ENCODE data around the gene HOGA1.

HOGA1 gene

DNA sequence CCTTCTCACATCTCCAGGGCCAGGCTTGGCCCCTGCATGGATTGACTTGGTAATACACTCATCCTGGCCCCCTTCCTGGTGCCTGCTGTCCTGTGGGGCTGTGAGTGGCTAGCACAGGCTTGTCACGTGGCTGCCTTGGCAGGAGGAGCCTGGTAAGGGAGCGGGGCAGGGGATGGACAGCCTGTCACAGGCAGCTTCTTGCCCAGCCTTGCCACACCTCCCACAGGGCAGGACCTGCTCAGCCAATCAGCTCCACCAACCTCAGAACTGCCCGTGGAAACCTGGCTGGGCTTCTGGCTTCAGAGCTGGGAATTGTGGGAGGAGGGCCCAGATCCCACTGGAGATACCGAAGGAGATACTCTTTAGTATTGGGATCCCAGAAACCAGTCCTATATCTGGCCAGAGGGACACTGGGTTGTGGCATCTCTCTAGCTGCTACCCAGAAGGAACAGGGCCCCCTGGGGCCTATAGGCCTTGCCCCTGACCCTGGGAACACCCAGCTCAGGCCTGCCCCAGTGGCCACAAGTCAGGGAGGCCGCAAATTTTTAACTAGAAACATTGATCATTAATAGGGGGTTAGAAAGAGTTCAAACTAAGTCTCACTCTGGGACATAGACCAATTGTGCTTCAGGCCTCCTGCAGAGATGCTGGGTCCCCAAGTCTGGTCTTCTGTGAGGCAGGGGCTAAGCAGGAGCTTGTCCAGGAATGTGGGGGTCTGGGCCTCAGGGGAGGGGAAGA lies at the start of gene HOGA1:
HOGA1 (plus strand) TSS at position 330 of the 738 bp plus-strand sequence; CDS start at position 645, 315 bp downstream.
- no peak for ATAC-seq (replicated peaks; ENCODE audit: extremely low read depth, poor library complexity, severe bottlenecking)
- DNase-seq (ENCODE audit: low spot score in 2 of 2), result no peak
- peaks cover 2% of the 10 kb centered on the region for H3K36me3 Mint-ChIP-seq (ENCODE audit: insufficient read depth)
- no peak within 1 kb of the TSS for H3K27ac Mint-ChIP-seq (ENCODE audit: low read depth)
- H3K9me3 Mint-ChIP-seq, result no peaks in the 10 kb centered on the region
- no peak within 1 kb of the TSS for H3K4me3 Mint-ChIP-seq
- no peaks in the 10 kb centered on the region for H3K27me3 Mint-ChIP-seq
- H3K4me1 Mint-ChIP-seq, result peaks cover 6% of the 10 kb centered on the region

DNA sequence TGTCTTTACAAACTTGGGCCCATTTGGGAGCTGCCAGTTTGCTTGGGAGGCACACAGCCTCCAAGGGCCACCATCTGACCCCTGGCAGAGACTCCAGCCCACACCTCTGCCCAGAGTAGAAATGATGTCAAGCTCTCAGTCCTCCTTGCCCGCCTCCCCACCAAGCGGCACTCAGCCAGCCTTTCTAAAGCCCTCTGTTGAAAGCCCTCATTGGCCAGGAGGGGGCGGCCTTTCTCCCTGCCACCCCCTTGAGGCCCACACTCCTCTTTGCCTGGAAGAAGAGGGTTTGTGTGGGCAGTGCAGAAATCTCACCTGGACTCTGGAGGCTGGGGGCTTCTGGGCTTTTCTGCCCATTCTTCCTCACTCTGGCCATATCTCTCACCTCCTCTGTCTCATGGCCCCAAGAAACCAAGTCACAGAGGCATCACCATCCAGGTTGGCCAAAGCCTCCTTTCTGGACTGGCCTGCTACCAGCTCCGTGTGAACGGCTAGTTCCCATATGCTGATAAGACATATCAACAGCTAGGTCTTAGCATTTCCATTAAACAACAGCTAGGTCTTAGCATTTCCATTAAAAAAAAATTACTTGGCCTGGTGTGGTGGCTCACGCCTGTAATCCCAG lies 49.3 kb upstream of the HOGA1 start:
- no peak for DNase-seq (ENCODE audit: low spot score in 2 of 2)
- Mint-ChIP-seq H3K36me3 (ENCODE audit: insufficient read depth) (peaks cover 2% of the 10 kb centered on the region), H3K27ac (ENCODE audit: low read depth) (no peak overlapping the region), H3K27me3 (no peaks in the 10 kb centered on the region), H3K4me3 (no peak overlapping the region), H3K9me3 (no peaks in the 10 kb centered on the region), H3K4me1 (no peaks in the 10 kb centered on the region)
- no peak for ATAC-seq (replicated peaks; ENCODE audit: extremely low read depth, poor library complexity, severe bottlenecking)

DNA sequence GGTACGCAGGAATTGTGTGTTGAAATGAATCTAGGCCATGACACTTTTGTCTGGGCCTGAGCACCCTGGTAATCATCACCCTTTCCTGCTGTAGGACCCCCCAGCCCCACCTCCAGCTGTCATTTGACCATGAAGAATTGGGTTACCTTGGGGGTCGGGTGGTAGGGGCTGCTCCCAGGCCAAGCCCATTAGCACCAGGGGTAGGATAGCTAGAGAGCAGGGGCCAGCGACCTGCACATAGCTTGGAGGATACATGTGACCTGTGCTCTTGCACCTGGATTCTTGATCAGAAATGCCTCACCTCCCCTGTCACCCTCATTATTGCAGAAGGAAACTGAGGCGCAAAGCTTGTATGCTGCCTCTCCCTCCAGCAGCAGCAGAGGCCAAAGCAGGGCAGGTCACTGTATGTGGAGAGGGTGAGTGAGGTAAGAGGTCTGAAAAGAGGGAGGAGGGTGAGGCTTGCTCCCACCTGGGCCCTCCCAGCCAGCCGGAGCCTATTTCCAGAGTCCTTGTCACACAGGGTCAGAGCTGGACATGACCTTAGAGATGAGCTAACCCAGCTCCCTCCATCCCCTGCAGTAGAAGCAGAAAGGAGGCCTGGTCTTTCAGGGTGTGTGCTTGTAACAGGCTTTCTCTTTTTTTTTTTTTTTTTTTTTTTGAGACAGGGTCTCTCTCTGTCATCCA lies 46.9 kb upstream of the HOGA1 start:
- no peaks in the 10 kb centered on the region for H3K4me1 Mint-ChIP-seq
- H3K36me3 Mint-ChIP-seq (ENCODE audit: insufficient read depth), result peaks cover 2% of the 10 kb centered on the region
- no peak overlapping the region for H3K27ac Mint-ChIP-seq (ENCODE audit: low read depth)
- no peak overlapping the region for H3K4me3 Mint-ChIP-seq
- no peak for ATAC-seq (replicated peaks; ENCODE audit: extremely low read depth, poor library complexity, severe bottlenecking)
- H3K27me3 Mint-ChIP-seq, result no peaks in the 10 kb centered on the region
- DNase-seq (ENCODE audit: low spot score in 2 of 2), result no peak
- H3K9me3 Mint-ChIP-seq, result no peaks in the 10 kb centered on the region

DNA sequence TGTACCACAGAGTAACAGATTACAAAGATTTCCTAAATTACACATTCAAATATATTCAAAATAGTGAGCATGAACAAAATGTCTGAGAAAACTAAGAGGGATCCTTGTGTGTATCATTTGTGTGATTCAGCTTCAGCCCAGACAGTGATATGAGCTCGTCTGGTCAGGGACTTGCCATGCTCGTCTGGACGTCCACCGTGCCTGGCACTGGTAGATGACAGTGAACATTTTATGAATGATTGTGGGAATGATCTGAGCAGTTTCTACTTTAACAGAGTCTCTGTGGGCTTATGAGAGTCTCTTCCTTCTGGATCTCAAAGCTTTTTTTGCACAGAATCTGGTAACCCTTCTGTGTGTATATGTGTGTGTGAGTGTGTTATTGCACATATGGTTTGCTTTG lies 45.8 kb upstream of the HOGA1 start:
- H3K4me3 Mint-ChIP-seq, result no peak overlapping the region
- H3K27me3 Mint-ChIP-seq, result no peaks in the 10 kb centered on the region
- no peaks in the 10 kb centered on the region for H3K4me1 Mint-ChIP-seq
- no peak for ATAC-seq (replicated peaks; ENCODE audit: extremely low read depth, poor library complexity, severe bottlenecking)
- H3K9me3 Mint-ChIP-seq, result no peaks in the 10 kb centered on the region
- no peak overlapping the region for H3K27ac Mint-ChIP-seq (ENCODE audit: low read depth)
- DNase-seq (ENCODE audit: low spot score in 2 of 2), result no peak
- H3K36me3 Mint-ChIP-seq (ENCODE audit: insufficient read depth), result peaks cover 2% of the 10 kb centered on the region

DNA sequence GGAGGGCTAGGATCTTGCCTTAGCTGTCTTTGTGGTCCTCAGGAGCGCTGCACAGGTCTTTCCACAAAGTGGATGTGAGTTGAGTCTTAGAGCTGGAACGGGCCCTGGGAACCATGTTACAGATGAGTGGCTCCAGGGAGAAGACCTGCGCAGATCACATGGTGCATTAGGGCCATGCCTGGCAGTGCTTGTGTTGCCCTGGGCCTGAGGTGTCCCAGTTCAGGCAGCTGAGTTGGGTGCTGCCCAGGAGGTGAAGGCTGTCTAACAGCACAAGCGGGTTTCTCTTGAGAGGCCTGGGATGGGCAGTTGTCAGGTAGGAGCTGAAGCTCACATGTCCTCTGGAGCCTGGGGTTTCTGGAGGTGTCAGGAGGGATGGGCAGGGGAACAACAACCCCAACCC lies 45.4 kb upstream of the HOGA1 start:
- peaks cover 2% of the 10 kb centered on the region for H3K36me3 Mint-ChIP-seq (ENCODE audit: insufficient read depth)
- no peak overlapping the region for H3K27ac Mint-ChIP-seq (ENCODE audit: low read depth)
- H3K9me3 Mint-ChIP-seq, result no peaks in the 10 kb centered on the region
- no peak overlapping the region for H3K4me3 Mint-ChIP-seq
- no peak for DNase-seq (ENCODE audit: low spot score in 2 of 2)
- no peaks in the 10 kb centered on the region for H3K4me1 Mint-ChIP-seq
- no peak for ATAC-seq (replicated peaks; ENCODE audit: extremely low read depth, poor library complexity, severe bottlenecking)
- no peaks in the 10 kb centered on the region for H3K27me3 Mint-ChIP-seq

DNA sequence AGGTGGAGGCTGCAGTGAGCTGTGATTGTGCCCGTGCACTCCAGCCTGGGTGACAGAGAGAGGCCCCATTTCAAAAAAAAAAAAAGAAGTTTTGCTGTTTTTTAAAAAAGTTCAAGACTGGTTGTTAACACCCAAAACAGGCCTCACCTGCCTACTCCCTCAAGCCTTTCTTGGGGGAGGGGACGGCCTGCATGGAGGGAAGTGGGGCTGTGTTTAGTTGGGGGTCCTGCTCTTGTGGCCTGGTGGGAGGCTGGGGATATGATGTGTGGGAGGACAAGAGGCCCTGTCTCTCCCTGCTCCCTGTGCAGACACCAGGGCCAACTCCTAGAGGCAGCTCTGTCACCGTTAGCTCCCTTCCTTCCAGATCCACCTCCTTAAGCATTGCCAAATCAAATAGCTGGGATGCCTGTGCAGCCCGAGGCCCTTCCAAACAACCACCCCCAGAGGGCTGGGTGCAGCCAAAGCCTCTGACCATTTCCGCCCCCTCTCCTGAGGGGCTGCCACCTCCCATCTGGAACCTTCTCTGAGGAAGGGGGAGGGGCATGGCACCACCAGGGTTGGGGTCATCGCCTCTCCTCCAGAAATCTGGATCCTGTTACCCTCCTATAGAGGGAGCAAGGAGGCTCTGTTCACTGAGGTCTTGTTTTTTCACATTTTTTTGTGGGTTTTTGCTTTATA lies 44.5 kb upstream of the HOGA1 start:
- no peak overlapping the region for H3K4me3 Mint-ChIP-seq
- no peaks in the 10 kb centered on the region for H3K9me3 Mint-ChIP-seq
- H3K27me3 Mint-ChIP-seq, result no peaks in the 10 kb centered on the region
- peaks cover 2% of the 10 kb centered on the region for H3K36me3 Mint-ChIP-seq (ENCODE audit: insufficient read depth)
- H3K27ac Mint-ChIP-seq (ENCODE audit: low read depth), result no peak overlapping the region
- ATAC-seq (replicated peaks; ENCODE audit: extremely low read depth, poor library complexity, severe bottlenecking) (no peak), DNase-seq (ENCODE audit: low spot score in 2 of 2) (no peak)
- H3K4me1 Mint-ChIP-seq, result no peaks in the 10 kb centered on the region

DNA sequence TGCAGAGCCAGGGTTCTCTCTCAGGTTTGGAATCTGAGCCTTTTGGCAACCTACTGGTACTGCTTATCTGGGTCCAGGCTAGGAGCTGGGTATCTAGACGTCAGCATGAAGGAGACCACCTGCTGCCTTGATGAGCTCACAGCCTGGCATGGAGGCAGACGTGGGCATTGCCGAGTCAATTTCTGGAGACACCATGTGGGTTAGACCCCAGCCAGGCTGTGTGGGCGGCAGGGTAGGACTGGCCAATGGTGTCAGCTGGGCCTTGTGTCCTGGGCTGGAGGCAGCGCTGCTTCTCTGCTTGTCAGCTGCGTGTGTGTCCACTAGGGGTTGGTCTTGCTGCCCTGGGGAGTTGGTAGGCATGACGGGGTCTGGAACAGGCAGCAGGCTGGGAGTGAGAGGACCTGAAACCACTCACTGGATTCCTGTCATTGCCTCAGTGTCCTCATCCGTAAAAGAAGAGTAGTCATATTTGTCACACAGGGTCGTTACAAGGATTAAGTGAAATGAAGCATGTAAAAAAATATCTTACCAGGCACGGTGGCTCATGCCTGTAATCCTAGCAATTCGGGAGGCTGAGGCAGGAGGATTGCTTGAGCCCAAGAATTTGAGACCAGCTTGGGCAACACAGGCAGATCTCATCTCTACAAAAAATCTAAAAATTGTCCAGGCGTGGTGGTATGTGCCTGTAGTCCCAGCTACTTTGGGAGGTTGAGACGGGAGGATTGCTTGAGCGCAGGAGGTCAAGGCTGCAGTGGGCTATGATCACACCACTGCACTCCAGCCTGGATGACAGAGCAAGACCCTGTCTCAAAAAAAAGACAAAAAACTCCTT lies 43.3 kb upstream of the HOGA1 start:
- Mint-ChIP-seq H3K9me3 (no peaks in the 10 kb centered on the region), H3K36me3 (ENCODE audit: insufficient read depth) (peaks cover 2% of the 10 kb centered on the region), H3K4me3 (no peak overlapping the region), H3K27ac (ENCODE audit: low read depth) (no peak overlapping the region), H3K4me1 (no peaks in the 10 kb centered on the region), H3K27me3 (no peaks in the 10 kb centered on the region)
- DNase-seq (ENCODE audit: low spot score in 2 of 2), result no peak
- no peak for ATAC-seq (replicated peaks; ENCODE audit: extremely low read depth, poor library complexity, severe bottlenecking)

DNA sequence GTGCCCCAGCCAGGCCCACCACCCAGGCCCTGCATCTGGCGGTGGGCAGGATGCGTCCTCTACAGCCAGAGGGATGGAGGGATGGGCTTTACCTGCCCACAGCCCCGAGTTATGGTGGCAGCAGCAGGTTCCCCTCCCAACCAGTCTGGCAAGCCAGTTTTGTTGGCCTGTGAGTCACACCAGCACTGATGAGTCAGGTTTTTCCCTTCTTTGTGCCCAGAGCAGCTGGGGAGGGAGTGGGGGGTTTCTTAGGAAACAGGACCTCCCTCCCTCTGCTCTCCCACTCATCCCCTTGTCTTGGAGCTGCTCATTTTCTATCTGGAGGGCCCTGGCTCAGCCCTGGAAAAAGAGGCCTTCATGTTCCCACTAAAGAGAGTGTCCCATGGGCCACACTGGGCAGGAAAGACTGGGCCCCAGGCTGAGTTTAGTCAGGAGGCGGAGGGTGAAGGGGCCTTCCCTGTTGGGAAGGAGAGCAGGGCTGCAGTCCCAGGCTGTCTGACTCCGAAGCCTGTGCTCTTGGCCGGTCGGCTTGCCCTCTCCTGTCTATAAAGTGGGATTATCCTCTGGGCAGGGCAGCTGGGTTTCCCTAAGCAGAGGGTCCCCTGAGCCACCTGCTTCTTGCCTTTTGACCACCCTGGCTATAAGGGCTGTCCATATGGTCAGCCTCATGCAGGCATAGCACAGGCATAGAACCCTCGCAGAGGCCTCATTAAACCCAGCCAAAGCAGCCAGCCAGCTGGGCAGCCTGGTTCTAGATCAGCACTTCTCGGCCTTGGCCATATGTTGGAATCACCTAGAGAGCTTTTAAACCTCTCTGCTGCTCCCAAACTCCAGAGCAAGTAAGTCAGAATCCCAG lies 41.8 kb upstream of the HOGA1 start:
- H3K27ac Mint-ChIP-seq (ENCODE audit: low read depth), result no peak overlapping the region
- no peak overlapping the region for H3K4me3 Mint-ChIP-seq
- H3K27me3 Mint-ChIP-seq, result peaks cover 8% of the 10 kb centered on the region
- DNase-seq (ENCODE audit: low spot score in 2 of 2), result no peak
- no peaks in the 10 kb centered on the region for H3K9me3 Mint-ChIP-seq
- H3K4me1 Mint-ChIP-seq, result no peaks in the 10 kb centered on the region
- peaks cover 2% of the 10 kb centered on the region for H3K36me3 Mint-ChIP-seq (ENCODE audit: insufficient read depth)
- ATAC-seq (replicated peaks; ENCODE audit: extremely low read depth, poor library complexity, severe bottlenecking), result no peak

DNA sequence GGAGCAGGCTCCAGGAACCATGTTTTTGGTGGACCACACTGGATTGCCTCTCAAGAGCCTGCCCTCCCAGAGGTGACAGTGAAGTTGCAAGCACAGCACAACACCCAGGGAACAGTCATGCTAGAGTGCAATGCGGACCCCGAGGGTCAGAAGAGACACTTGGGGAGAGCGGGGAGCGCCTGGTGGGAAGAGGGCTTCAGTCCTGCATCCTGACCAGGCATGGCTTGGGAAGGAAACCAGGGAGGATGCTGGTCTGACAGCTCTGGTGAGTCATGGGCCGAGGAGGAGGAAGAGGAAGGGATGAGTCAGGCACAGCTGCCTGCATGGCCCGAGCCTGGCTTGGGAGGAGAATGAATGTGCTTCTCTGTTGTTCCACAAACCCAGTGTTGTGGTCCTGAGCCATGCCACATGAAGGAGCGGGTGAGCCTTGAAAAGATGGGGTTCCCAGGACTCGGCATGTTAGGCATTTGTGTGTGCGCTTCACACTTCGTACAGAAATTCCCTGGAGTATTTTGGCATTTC lies 41.1 kb upstream of the HOGA1 start:
- Mint-ChIP-seq H3K4me3 (no peak overlapping the region), H3K27ac (ENCODE audit: low read depth) (no peak overlapping the region), H3K36me3 (ENCODE audit: insufficient read depth) (peaks cover 2% of the 10 kb centered on the region), H3K27me3 (peaks cover 8% of the 10 kb centered on the region), H3K4me1 (no peaks in the 10 kb centered on the region), H3K9me3 (no peaks in the 10 kb centered on the region)
- ATAC-seq (replicated peaks; ENCODE audit: extremely low read depth, poor library complexity, severe bottlenecking), result no peak
- DNase-seq (ENCODE audit: low spot score in 2 of 2), result no peak

DNA sequence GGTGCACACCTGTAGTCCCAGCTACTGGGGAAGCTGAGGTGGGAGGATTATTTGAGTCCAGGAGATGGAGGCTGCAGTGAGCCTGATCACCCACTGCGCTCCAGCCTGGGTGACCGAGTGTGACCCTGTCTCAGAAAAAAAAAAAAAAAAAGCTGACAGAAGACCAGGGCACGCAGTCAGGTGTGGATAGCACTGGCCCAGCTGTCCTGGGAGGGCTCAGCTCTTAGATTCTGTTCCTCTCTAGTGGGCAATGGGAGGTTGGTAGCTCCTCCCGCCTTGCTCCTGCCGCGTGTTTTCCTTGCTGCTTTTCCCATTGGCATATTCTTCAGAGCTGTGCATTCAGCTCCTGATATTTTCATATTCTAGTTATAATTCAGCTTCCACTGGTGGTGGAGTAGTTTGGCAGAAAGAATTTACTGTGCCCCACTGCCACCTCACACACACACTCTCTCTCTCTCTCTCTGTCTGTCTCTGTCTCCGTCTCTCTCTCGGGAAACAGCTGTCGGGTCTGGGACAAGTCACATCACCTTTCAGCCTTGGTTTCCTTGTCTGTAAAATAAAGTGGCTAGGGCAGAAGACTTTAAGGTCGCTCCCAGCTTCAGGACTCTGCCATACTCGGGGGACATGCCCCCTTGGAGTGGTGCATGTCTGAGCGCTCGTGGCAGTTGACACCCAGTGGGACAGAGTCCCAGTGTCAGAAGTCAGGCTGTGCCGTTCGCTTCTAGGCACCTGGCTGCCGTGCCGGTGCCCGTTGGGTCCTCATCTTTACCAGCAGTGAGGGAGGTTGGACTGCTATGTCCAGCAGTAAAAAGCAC lies 37.5 kb upstream of the HOGA1 start:
- no peaks in the 10 kb centered on the region for H3K36me3 Mint-ChIP-seq (ENCODE audit: insufficient read depth)
- no peak for ATAC-seq (replicated peaks; ENCODE audit: extremely low read depth, poor library complexity, severe bottlenecking)
- H3K27ac Mint-ChIP-seq (ENCODE audit: low read depth), result no peak overlapping the region
- H3K27me3 Mint-ChIP-seq, result peaks cover 8% of the 10 kb centered on the region
- DNase-seq (ENCODE audit: low spot score in 2 of 2), result no peak
- H3K9me3 Mint-ChIP-seq, result no peaks in the 10 kb centered on the region
- no peaks in the 10 kb centered on the region for H3K4me1 Mint-ChIP-seq
- no peak overlapping the region for H3K4me3 Mint-ChIP-seq

DNA sequence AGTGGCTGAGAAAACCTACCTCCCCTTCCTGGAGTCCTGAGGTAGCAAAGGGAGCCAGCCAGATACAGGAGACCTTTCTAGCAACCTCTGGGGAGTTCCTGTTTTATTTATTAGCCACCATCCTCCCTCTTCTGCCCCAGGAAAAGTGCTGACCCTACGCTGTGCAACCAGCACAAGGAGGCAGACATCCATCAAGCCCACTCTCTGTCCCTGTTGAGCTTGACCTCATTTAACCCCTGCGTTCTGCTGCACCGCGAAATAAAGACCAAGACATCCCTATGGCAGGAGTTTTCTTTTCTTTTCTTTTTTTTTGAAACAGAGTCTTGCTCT lies 37.0 kb upstream of the HOGA1 start:
- Mint-ChIP-seq H3K27me3 (peaks cover 8% of the 10 kb centered on the region), H3K4me1 (no peaks in the 10 kb centered on the region), H3K4me3 (no peak overlapping the region), H3K36me3 (ENCODE audit: insufficient read depth) (no peaks in the 10 kb centered on the region), H3K9me3 (no peaks in the 10 kb centered on the region), H3K27ac (ENCODE audit: low read depth) (no peak overlapping the region)
- DNase-seq (ENCODE audit: low spot score in 2 of 2) (no peak), ATAC-seq (replicated peaks; ENCODE audit: extremely low read depth, poor library complexity, severe bottlenecking) (no peak)
